Measurements from ENCODE around the gene MYO10.
"Not testable (repeated sequence)": the region's sequence is repeated elsewhere in the genome, so short reads cannot be mapped to it uniquely, and the experiment has no call there.

The MYO10 gene

GRCh38 chr5:16780325-16780724, 155.8 kb downstream of the MYO10 start:
- in situ Hi-C loops (cut with HindIII; ENCODE audit: low pct_ligation_motif_present, low pct_unique_long_range_greater_than_20kb, low sequenced_read_pairs) = loop anchor here (25.0 kb wide), 1 partner anchor 407 kb away; no protein-coding TSS in a partner anchor
- no peak for DNase-seq

DNA sequence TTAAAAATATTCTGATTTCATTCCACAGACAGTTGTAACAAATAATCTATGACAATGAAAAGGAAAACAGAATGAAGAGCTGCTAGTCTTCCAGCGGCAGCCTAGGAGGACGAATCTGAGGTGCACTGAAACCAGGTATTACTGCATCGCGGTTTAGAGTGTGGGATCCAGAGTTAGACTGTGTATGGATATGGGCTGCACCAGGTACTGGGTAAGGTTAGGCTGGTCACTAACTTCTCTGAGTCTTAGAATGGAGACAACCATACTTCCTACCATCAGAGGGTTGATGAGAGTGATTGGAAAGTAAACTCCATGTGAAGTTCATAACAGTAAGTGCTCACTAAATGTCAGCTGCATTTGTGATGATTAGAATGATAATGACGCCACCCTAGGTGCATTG, 158.7 kb downstream of the MYO10 start:
- DNase-seq = no peak
- in situ Hi-C loops (cut with HindIII; ENCODE audit: low pct_ligation_motif_present, low pct_unique_long_range_greater_than_20kb, low sequenced_read_pairs) = loop anchor here (25.0 kb wide), 1 partner anchor 410 kb away; no protein-coding TSS in a partner anchor

DNA sequence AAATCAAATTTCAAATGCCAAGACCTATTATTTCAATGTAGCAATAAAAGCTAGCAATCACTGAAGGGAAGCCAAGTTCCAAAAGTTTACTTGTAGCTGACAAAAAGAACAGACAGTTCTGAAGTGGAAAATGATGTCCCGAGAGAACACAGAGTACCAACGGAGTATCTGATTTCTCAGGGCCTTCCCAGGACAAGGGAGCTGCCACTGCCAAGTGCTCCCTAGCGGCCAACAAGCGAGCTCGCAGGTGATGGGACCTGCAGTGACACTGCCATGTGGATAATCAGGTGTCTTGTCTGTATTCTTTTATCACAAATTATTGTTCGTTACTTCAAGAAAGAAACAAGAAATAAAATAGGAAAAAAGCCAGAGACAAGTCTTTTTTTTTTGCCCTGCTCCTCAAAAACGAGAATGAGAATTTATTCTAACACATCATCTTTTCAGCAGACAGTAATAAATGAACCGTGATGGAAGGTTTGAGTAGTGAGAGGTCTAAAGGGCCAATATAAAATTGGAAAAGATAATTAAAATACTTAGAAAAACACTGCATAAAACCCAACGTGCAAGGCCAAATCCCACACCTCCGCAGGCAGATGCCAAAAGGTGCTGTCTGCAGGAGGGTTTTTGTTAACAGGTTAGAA, 159.4 kb downstream of the MYO10 start:
- in situ Hi-C loops (cut with HindIII; ENCODE audit: low pct_ligation_motif_present, low pct_unique_long_range_greater_than_20kb, low sequenced_read_pairs) = loop anchor here (25.0 kb wide), 1 partner anchor 411 kb away; no protein-coding TSS in a partner anchor
- DNase-seq = no peak

- DNase-seq = no peak
- in situ Hi-C loops (cut with HindIII; ENCODE audit: low pct_ligation_motif_present, low pct_unique_long_range_greater_than_20kb, low sequenced_read_pairs) = loop anchor here (25.0 kb wide), 1 partner anchor 412 kb away; no protein-coding TSS in a partner anchor
Measured at GRCh38 chr5:16774806-16775205, 161.3 kb downstream of the MYO10 start.

GRCh38 chr5:16773991-16774390, 162.1 kb downstream of the MYO10 start:
- DNase-seq = no peak
- in situ Hi-C loops (cut with HindIII; ENCODE audit: low pct_ligation_motif_present, low pct_unique_long_range_greater_than_20kb, low sequenced_read_pairs) = no loop called here

DNA sequence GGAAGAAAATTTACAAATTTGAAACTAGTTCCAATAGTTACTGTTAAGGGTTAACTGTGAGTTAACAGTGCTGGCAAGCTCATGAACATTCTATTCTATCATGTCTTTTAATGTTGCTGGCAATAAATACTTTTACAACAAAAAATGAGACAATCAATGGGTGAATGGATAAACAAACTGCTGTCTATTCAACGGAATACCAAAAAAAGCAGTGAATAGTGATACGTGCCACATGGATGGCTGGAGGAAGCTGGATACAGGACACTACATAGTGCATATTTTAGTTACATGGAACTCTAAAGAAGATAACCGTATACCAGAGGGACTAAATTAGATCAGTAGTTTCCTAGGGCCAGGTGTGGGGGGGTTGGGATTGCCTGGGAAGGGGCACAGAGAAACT, 163.5 kb downstream of the MYO10 start:
- no peak for DNase-seq
- in situ Hi-C loops (cut with HindIII; ENCODE audit: low pct_ligation_motif_present, low pct_unique_long_range_greater_than_20kb, low sequenced_read_pairs) = no loop called here

DNA sequence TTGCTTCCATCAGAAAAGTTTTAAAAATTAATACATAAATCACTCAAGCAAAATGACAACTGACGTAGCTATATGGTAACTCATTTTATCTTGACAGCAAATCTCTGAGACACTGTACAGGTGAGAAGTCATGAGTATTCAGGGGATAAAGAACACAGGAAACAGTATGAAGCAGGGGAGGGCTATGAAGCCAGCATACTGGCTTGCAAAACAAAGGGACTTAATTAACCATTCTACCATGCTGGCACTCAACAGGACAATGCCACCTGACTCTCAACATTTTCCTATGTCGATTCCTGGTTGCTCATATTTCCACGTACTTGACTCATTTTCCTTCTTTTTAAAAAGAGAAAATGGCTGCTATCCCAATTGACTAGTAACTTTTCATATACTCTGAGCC, 167.9 kb downstream of the MYO10 start:
- DNase-seq = no peak
- in situ Hi-C loops (cut with HindIII; ENCODE audit: low pct_ligation_motif_present, low pct_unique_long_range_greater_than_20kb, low sequenced_read_pairs) = no loop called here

- in situ Hi-C loops (cut with HindIII; ENCODE audit: low pct_ligation_motif_present, low pct_unique_long_range_greater_than_20kb, low sequenced_read_pairs) = no loop called here
- DNase-seq = no peak
Measured at GRCh38 chr5:16763211-16763610, 172.9 kb downstream of the MYO10 start.

- in situ Hi-C loops (cut with HindIII; ENCODE audit: low pct_ligation_motif_present, low pct_unique_long_range_greater_than_20kb, low sequenced_read_pairs) = no loop called here
- no peak for DNase-seq
Measured at GRCh38 chr5:16759147-16759773, 176.8 kb downstream of the MYO10 start.

DNA sequence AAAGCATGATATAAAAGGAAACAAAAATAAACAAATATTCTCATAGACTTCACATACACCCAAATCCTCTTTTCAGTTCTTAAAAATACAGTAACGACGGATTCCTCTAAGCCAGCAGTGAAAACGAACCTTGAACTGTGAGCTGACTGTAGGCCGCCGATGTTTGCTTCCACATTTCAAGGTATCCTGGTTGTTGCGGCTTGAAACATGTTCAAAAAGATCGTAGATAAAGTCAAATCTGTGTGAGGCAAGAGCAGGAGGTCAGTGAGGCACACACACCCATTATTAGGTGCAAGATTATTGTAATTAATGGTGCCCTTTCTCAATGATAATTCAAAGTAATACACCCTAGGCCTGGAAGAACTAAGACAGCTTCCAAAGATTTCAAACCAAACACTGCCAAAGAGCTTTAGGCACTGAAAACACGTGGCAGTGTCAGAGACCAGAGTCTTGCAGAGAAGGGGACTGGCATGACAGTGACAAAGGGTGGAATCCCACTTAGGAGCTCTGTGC, 178.0 kb downstream of the MYO10 start:
- DNase-seq = no peak
- in situ Hi-C loops (cut with HindIII; ENCODE audit: low pct_ligation_motif_present, low pct_unique_long_range_greater_than_20kb, low sequenced_read_pairs) = no loop called here

- in situ Hi-C loops (cut with HindIII; ENCODE audit: low pct_ligation_motif_present, low pct_unique_long_range_greater_than_20kb, low sequenced_read_pairs); DNase-seq: not testable (repeated sequence)
Measured at GRCh38 chr5:16757577-16757976, 178.5 kb downstream of the MYO10 start.

- in situ Hi-C loops (cut with HindIII; ENCODE audit: low pct_ligation_motif_present, low pct_unique_long_range_greater_than_20kb, low sequenced_read_pairs) = no loop called here
- no peak for DNase-seq
Measured at GRCh38 chr5:16757146-16757545, 178.9 kb downstream of the MYO10 start.

DNA sequence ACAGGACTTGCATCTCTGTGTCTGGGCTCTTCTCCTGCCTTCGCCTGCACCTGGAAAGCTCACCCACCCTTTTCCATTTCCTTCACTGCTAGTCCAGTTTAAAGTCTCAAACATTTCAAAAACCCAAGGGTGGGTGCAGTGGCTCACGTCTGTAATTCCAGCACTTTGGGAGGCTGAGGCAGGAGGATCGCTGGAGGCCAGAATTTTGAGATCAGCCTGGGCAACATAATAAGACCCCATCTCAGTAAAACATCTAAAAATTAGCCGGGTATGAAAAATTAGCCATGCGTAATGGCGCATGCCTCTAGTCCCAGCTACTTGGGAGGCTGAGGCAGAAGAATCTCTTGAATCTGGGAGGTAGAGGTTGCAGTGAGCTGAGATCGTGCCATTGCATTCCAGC, 179.4 kb downstream of the MYO10 start:
- in situ Hi-C loops (cut with HindIII; ENCODE audit: low pct_ligation_motif_present, low pct_unique_long_range_greater_than_20kb, low sequenced_read_pairs) = no loop called here
- no peak for DNase-seq

- no peak for DNase-seq
- in situ Hi-C loops (cut with HindIII; ENCODE audit: low pct_ligation_motif_present, low pct_unique_long_range_greater_than_20kb, low sequenced_read_pairs) = no loop called here
Measured at GRCh38 chr5:16755641-16756040, 180.4 kb downstream of the MYO10 start.

- in situ Hi-C loops (cut with HindIII; ENCODE audit: low pct_ligation_motif_present, low pct_unique_long_range_greater_than_20kb, low sequenced_read_pairs) = no loop called here
- no peak for DNase-seq
Measured at GRCh38 chr5:16754601-16755000, 181.5 kb downstream of the MYO10 start.

DNA sequence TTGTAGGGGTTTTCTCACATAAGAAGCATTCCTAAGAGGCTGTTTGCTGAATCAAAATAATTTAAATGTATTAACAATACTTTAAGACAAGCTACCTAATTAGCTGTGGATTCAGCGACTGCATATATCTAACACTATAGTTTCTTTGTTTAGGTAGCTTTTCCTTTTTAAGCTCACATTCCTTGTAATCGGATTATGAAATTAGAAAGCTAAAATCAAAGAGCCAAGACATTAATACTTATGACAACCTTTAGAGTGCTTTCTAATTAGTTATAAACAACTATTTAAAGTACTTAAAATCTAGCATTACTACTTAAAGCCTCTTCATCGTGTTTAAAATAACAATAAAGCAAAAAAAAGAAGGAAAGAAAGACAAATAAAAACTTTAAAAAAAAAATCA, 182.0 kb downstream of the MYO10 start:
- in situ Hi-C loops (cut with HindIII; ENCODE audit: low pct_ligation_motif_present, low pct_unique_long_range_greater_than_20kb, low sequenced_read_pairs) = no loop called here
- no peak for DNase-seq

DNA sequence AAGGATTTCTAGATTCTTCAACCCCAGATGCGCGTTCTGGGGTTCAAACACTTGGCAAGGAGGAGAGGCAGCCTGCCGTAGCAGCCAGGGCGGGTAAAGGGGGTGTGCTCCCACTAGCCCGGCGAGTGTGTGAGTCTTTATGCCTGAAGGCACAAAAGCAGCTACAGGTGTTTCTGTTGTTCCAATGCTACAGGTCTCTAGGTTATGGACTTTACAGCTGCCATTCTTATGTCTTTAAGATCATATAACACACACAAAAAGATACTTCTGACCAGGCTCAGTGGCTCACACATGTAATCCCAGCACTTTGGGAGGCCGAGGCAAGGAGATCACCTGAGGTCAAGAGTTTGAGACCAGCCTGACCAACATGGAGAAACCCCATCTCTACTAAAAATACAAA, 185.6 kb downstream of the MYO10 start:
- in situ Hi-C loops (cut with HindIII; ENCODE audit: low pct_ligation_motif_present, low pct_unique_long_range_greater_than_20kb, low sequenced_read_pairs) = no loop called here
- DNase-seq = no peak

DNA sequence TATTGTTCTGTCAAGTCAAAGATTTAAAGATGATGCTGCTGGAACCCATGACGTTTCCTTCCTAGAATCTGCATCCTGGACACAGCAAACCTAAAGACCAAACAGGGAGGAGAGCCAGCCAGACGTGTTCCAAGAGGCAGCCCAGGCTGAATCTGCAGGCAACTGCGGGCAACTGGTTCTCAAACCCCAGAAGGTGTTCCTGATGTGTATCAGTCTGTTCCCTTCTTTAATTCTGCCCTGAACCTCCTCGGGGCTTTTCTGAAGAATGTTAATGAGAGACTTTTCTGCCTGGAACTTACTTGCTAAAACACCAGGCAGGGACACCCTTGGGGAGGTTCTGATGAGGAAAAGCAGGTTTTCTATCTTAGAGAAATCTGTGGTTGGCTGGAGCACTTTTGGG, 186.5 kb downstream of the MYO10 start:
- in situ Hi-C loops (cut with HindIII; ENCODE audit: low pct_ligation_motif_present, low pct_unique_long_range_greater_than_20kb, low sequenced_read_pairs) = no loop called here
- DNase-seq = no peak

- no peak for DNase-seq
- in situ Hi-C loops (cut with HindIII; ENCODE audit: low pct_ligation_motif_present, low pct_unique_long_range_greater_than_20kb, low sequenced_read_pairs) = no loop called here
Measured at GRCh38 chr5:16744164-16744880, 191.8 kb downstream of the MYO10 start.
